Type B pancreatic cell (in vitro differentiated cells): ENCODE results near the gene ZNF709. TPM values are rescaled to one million over a fixed set of nuclear protein-coding genes. Genes with fewer than 3 reads are reported as not detected.
"Not testable (repeated sequence)": the region's sequence is repeated elsewhere in the genome, so short reads cannot be mapped to it uniquely, and the experiment has no call there.

Experiments used
- DNase-seq: peaks from one replicate; pipeline ENCODE4 v3.0.0; 2021; ENCODE audit warnings: mixed read lengths; ENCODE audit not compliant: unreplicated experiment; ENCODE audit errors: extremely low spot score
- H3K27ac Mint-ChIP-seq: 2 replicates; pipeline ENCODE4 v1.8.0; 2021; ENCODE audit warnings: mild to moderate bottlenecking, mixed read lengths
- H3K27me3 Mint-ChIP-seq: 2 replicates; pipeline ENCODE4 v1.8.0; 2021; ENCODE audit warnings: mixed read lengths
- H3K36me3 Mint-ChIP-seq: 2 replicates; pipeline ENCODE4 v1.8.0; 2021; ENCODE audit warnings: mixed read lengths
- H3K4me1 Mint-ChIP-seq: one replicate; pipeline ENCODE4 v1.8.0; 2021; ENCODE audit warnings: mixed read lengths; ENCODE audit not compliant: unreplicated experiment
- H3K4me3 Mint-ChIP-seq: 2 replicates; pipeline ENCODE4 v1.8.0; 2021; ENCODE audit warnings: mild to moderate bottlenecking, mixed read lengths
- H3K9me3 Mint-ChIP-seq: 2 replicates; pipeline ENCODE4 v1.8.0; 2021; ENCODE audit warnings: mixed read lengths
- total RNA-seq: library from RNA; stranded (reverse); gene quantifications from 2 replicates; pipeline ENCODE4 v1.2.1, GENCODE V29; 2021; ENCODE audit warnings: low replicate concordance
- TF ChIP-seq, protein P1 (sequence below): fragments of 200-600 bp; sonication (generic); conservative IDR thresholded peaks from 2 replicates; pipeline ENCODE4 v1.5.0; 2021; ENCODE audit warnings: antibody characterized with exemption, mild to moderate bottlenecking

The ZNF709 gene
- total RNA-seq, 1 donor from 2014 or later, result 5.6 TPM

DNA sequence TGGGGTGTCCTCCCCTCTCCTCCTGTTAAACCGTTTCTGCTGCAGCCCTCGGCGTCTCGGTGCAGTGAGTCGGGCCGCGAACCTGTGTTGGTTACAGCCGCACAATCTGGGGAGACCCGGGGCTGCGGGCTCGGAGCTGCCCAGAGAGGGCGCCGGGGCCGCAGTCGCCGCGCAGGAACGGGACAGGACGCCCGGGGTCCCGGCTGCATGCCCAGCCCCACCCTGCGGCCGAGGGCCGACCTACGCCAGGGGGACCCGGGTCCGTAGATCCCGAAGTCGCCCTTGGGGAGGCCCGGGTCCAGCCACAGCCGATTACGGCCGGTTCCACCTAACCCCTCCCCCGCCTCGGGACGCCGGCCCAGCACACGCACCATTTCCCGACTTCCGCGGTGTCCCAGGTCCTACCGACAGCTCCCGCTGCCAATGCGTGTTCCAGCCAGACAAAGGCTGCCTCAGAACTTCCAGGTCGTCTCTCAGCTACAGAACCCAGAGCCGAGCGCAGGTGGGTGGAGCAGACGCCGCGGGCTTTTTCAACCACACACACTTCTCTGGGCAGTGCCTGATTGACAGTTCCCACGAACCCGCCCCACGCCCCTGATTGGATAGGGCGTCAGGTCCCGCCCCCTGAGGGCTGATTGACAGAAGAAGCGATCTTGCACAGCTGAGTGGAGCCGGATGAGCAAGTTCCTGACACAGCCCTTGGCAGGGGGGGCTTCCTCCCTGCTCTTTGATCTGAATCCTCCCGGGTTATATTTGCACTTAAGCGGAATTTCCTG is 43.9 kb downstream of the ZNF709 start, which contains the start of gene ZNF443:
ZNF443 (minus strand) TSS at position 481 of the 776 bp plus-strand sequence; CDS start at position 374, 107 bp downstream.
- Mint-ChIP-seq H3K9me3 (peaks cover 12% of the 10 kb centered on the region), H3K4me3 (peak within 1 kb of the TSS; percentile 100), H3K36me3 (peaks cover 14% of the 10 kb centered on the region), H3K4me1 (peaks cover 9% of the 10 kb centered on the region), H3K27ac (peak within 1 kb of the TSS; percentile 98), H3K27me3 (no peaks in the 10 kb centered on the region)
- peak; percentile 99 for DNase-seq
- TF ChIP-seq, protein P1, sequence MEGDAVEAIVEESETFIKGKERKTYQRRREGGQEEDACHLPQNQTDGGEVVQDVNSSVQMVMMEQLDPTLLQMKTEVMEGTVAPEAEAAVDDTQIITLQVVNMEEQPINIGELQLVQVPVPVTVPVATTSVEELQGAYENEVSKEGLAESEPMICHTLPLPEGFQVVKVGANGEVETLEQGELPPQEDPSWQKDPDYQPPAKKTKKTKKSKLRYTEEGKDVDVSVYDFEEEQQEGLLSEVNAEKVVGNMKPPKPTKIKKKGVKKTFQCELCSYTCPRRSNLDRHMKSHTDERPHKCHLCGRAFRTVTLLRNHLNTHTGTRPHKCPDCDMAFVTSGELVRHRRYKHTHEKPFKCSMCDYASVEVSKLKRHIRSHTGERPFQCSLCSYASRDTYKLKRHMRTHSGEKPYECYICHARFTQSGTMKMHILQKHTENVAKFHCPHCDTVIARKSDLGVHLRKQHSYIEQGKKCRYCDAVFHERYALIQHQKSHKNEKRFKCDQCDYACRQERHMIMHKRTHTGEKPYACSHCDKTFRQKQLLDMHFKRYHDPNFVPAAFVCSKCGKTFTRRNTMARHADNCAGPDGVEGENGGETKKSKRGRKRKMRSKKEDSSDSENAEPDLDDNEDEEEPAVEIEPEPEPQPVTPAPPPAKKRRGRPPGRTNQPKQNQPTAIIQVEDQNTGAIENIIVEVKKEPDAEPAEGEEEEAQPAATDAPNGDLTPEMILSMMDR, result no peak

DNA sequence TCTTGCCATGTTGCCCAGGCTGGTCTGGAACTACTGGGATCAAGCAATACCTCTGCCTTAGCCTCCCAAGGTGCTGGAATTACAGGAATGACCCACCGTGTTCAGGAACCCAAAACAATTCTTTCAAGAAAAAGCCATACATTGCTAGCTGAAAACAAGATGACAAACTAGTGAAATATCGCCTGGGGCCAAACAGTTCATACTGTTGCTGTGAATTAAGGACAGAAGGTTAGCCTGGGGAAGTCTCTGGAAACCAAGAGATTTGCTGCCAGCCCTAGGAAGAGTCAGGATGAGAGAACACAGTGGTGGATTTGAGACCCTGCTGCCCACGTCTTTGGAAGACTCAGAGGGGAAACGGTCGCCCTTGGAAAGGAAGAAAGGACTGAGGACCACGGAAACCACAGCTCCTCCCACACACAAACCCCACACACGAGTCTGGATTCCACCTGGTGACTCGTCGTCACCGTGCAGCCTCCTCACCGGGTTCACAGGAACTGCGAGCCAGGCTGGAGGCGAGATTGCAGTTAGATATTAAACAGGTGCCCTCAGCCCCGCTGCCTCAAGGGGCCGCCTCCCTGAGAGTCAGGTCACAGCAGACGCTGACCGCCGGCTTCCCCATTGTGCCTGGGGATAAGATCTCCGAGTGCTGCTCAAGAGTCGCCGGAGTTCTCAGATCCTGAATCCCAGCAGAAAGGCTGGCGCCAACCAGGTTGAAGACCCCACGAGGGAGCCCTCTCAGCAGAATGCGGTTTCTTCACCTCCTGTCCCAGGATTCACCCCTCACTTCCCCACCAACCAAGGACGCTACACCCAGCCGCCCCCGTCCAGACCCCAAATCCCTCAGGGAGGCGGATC is 44.7 kb downstream of the ZNF709 start:
- H3K27me3 Mint-ChIP-seq, DNase-seq, H3K4me1 Mint-ChIP-seq: not testable (repeated sequence)
- Mint-ChIP-seq H3K4me3 (peak overlapping the region; percentile 100), H3K9me3 (peaks cover 11% of the 10 kb centered on the region), H3K27ac (peak overlapping the region; percentile 98), H3K36me3 (peaks cover 14% of the 10 kb centered on the region)

DNA sequence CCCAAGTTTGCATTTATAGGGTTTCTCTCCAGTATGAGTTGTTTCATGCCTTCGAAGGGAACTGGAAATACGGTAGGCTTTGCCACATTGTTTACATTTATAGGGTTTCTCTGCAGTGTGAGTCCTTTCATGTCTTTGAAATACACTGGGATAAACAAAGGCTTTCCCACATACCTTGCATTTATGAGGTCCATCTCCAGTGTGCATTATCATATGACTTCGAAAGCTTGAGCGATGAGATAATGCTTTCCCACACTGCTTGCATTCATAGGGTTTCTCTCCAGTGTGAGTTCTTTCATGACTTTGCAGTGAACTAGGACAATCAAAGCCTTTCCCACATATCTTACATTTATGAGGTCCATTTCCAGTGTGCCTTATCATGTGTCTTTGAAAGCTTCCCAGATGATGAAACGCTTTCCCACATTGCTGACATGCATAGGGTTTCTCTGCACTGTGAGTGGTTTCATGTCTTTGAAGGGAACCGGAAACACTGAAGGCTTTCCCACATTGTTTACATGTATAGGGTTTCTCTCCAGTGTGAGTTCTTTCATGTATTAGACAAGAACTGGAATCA is 53.8 kb downstream of the ZNF709 start:
- H3K4me3 Mint-ChIP-seq, H3K27ac Mint-ChIP-seq, DNase-seq, H3K4me1 Mint-ChIP-seq, H3K27me3 Mint-ChIP-seq: not testable (repeated sequence)
- H3K36me3 Mint-ChIP-seq, result peaks cover 56% of the 10 kb centered on the region
- H3K9me3 Mint-ChIP-seq, result peaks cover 23% of the 10 kb centered on the region

DNA sequence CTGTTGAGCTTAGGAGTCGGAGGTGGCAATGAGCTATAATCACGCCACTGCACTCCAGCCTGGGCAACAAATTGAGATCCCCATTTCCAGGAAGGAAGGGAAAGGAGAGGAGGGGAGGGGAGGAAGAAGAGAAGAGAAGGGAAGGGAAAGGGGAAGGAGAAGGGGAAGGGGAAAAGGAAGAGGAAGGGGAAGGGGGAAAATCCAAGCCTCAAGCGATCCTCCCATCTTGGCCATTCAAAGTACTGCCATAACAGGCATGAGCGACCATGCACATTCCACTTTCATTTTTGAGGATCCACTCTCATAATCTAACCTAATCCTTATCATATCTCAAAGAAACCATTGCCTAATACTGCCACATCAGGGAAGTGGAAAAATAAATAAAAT is 58.7 kb downstream of the ZNF709 start:
- H3K4me1 Mint-ChIP-seq, result no peaks in the 10 kb centered on the region
- H3K4me3 Mint-ChIP-seq, result no peak overlapping the region
- no peaks in the 10 kb centered on the region for H3K27me3 Mint-ChIP-seq
- H3K36me3 Mint-ChIP-seq, result peaks cover 47% of the 10 kb centered on the region
- DNase-seq, result no peak
- H3K9me3 Mint-ChIP-seq, result peaks cover 16% of the 10 kb centered on the region
- TF ChIP-seq, protein P1, result no peak
- no peak overlapping the region for H3K27ac Mint-ChIP-seq

DNA sequence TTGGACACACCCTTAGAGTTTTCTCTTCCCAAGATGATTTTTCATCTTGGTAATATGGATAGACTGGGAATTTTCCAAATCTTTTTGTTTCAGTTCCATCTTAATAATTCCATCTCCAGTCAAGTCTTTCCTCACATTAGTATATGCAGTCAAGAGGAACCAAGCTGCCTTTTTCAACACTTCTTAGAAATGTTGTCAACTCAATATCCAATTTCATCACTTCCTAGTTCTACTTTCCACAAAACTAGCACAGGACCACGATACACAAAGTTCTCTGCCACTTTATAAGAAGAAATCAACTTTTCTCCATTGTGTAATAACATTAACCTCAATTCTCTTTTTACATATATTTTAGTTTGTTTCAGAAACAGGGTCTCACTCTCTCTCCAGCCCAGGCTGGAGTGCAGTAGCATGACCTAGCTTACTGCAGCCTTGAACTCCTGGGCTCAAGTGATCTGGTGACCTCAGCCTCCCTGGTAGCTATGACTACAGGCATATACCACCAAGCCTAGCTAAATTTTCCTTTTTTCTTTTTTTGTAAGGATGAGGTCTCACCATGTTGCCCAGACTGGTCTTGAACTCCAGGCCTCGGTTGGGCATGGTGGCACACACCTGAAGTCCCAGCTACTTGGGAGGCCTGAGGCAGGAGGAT is 59.3 kb downstream of the ZNF709 start:
- H3K27me3 Mint-ChIP-seq, result no peaks in the 10 kb centered on the region
- no peak overlapping the region for H3K4me3 Mint-ChIP-seq
- TF ChIP-seq, protein P1, result no peak
- peaks cover 12% of the 10 kb centered on the region for H3K9me3 Mint-ChIP-seq
- no peak for DNase-seq
- H3K27ac Mint-ChIP-seq, result no peak overlapping the region
- peaks cover 46% of the 10 kb centered on the region for H3K36me3 Mint-ChIP-seq
- H3K4me1 Mint-ChIP-seq, result no peaks in the 10 kb centered on the region

DNA sequence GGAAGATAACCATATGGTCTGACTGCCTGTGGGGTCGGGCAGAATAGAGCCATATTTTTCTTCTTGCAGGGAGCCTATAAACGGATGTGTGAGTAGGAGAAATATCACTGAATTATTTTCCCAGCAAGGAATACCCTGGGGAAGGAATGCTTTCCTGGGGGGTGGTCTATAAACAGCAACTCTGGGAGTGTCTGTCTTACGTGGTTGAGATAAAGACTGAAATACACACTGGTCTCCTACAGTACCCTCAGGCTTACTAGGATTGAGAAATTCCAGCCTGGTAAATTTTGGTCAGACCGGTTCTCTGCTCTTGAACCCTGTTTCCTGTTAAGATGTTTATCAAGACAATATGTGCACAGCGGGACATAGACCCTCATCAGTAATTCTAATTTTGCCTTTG is 67.3 kb downstream of the ZNF709 start:
- H3K27me3 Mint-ChIP-seq, H3K4me1 Mint-ChIP-seq, H3K27ac Mint-ChIP-seq, H3K9me3 Mint-ChIP-seq, DNase-seq, H3K4me3 Mint-ChIP-seq: not testable (repeated sequence)
- H3K36me3 Mint-ChIP-seq, result peaks cover 39% of the 10 kb centered on the region
